Skeletal muscle satellite cell (primary cell): Measurements from ENCODE around the gene NHLRC4.

Source experiments
- H3K27me3 ChIP-seq: 2 replicates; pipeline ENCODE4 v1.7.0; 2013; ENCODE audit warnings: low read length; ENCODE audit not compliant: control insufficient read depth, insufficient read depth
- H3K36me3 ChIP-seq: 2 replicates; pipeline ENCODE4 v1.7.0; 2013; ENCODE audit warnings: mild to moderate bottlenecking, control low read depth, low read length; ENCODE audit not compliant: insufficient read depth
- H3K4me1 ChIP-seq: 2 replicates; pipeline ENCODE4 v1.7.0; 2013; ENCODE audit warnings: low read length; ENCODE audit not compliant: control insufficient read depth, insufficient read depth
- H3K4me2 ChIP-seq: 2 replicates; pipeline ENCODE4 v1.7.0; 2013; ENCODE audit warnings: mild to moderate bottlenecking, low read length
- H3K4me3 ChIP-seq: 2 replicates; pipeline ENCODE4 v1.7.0; 2013; ENCODE audit warnings: low read length
- H3K9ac ChIP-seq: 2 replicates; pipeline ENCODE4 v1.7.0; 2013; ENCODE audit warnings: mild to moderate bottlenecking, low read depth, low read length, moderate library complexity
- H3K9me3 ChIP-seq: replicated peaks from 2 replicates; pipeline ENCODE4 v1.7.0; 2013; ENCODE audit warnings: mild to moderate bottlenecking, control low read depth, low read length

NHLRC4 gene

GRCh38 chr16:557463-558297 lies 9.1 kb upstream of the NHLRC4 start:
- H3K36me3 ChIP-seq = no peaks in the 10 kb centered on the region
- H3K4me3 ChIP-seq = no peak overlapping the region
- peaks cover 25% of the 10 kb centered on the region for H3K4me1 ChIP-seq
- H3K27me3 ChIP-seq = peaks cover 40% of the 10 kb centered on the region
- H3K9ac ChIP-seq = no peak overlapping the region
- no peak overlapping the region for H3K4me2 ChIP-seq
- H3K9me3 ChIP-seq = no peaks in the 10 kb centered on the region

GRCh38 chr16:558298-559020 lies 8.3 kb upstream of the NHLRC4 start:
- peaks cover 25% of the 10 kb centered on the region for H3K4me1 ChIP-seq
- no peaks in the 10 kb centered on the region for H3K36me3 ChIP-seq
- H3K9me3 ChIP-seq = no peaks in the 10 kb centered on the region
- H3K4me2 ChIP-seq = no peak overlapping the region
- H3K9ac ChIP-seq = no peak overlapping the region
- no peak overlapping the region for H3K4me3 ChIP-seq
- peaks cover 41% of the 10 kb centered on the region for H3K27me3 ChIP-seq

DNA sequence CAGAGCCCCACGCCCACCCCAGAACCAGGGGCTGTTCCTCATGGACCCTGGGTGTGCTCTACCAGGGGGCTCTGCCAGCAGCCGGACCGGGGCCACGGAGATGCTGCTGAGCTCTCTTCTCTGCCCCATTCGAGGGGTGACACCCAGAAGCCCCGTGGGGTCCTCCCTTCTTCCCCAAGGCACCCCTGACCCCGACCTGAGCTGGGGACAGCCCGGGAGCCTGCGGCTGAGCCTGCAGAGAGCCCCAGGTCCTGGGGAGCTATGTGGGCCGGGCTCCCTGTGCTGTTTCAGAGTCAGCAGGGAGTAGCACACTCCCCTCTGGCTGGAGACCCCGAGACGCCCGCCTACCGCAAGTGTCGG lies 7.8 kb upstream of the NHLRC4 start:
- H3K4me3 ChIP-seq = no peak overlapping the region
- H3K9me3 ChIP-seq = no peaks in the 10 kb centered on the region
- peaks cover 41% of the 10 kb centered on the region for H3K27me3 ChIP-seq
- H3K4me2 ChIP-seq = no peak overlapping the region
- H3K4me1 ChIP-seq = peaks cover 21% of the 10 kb centered on the region
- H3K36me3 ChIP-seq = no peaks in the 10 kb centered on the region
- H3K9ac ChIP-seq = no peak overlapping the region

DNA sequence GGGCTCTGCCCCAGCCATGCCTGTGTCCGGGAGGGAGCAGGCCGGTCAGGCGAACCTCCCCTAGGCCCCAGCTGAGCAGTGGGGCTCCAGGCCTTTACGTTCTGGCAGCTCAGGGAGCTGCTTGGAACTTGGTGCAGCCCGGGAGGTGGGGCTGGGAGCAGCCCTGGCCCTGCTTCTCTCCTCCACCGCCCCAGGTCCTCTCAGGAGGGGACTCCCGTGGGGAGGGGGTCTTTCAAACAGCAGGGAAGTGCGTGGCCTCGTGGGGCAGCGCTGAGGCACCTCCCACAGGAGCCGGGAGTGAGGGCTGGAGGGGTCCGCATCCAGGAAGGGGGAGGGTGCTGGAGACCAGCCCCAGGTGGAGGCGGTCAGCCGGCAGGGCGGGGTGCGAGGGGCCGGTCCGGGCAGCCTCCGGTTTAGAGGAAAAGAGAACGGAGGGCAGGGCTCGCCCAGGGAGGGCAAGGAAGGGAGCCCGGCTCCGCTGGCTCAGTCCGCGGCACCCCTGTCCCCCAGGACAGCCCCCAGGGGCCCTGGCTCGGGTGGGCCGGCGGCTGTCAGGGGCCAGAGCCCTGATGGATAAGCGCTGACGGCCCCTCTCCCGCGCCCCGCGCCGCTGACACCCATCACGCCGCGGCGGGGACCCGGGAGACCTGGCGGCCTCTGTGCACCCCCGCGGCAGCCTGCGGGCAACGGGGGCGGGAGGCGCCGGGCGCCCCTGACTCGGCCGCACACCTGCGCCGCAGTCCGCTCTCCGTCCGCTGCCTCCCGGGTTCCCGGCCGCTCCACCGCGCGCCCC lies 7.2 kb upstream of the NHLRC4 start:
- peaks cover 41% of the 10 kb centered on the region for H3K27me3 ChIP-seq
- peaks cover 15% of the 10 kb centered on the region for H3K4me1 ChIP-seq

GRCh38 chr16:560204-560700 lies 6.6 kb upstream of the NHLRC4 start, which contains the start of gene PRR35:
Gene PRR35, plus strand, starts transcription at chr16:560394. Its CDS starts 2,901 bp downstream, at chr16:563295.
- no peak within 1 kb of the TSS for H3K4me3 ChIP-seq
- H3K27me3 ChIP-seq = peaks cover 41% of the 10 kb centered on the region
- H3K36me3 ChIP-seq = no peaks in the 10 kb centered on the region
- H3K9ac ChIP-seq = no peak within 1 kb of the TSS
- H3K4me1 ChIP-seq = peaks cover 9% of the 10 kb centered on the region
- no peaks in the 10 kb centered on the region for H3K9me3 ChIP-seq
- H3K4me2 ChIP-seq = no peak within 1 kb of the TSS

More for the DNA sequence above, 7.2 kb upstream of the NHLRC4 start:
- Histone ChIP-seq H3K9me3 (no peaks in the 10 kb centered on the region), H3K9ac (no peak overlapping the region), H3K36me3 (no peaks in the 10 kb centered on the region), H3K4me3 (no peak overlapping the region), H3K4me2 (no peak overlapping the region)

GRCh38 chr16:560701-561412 lies 5.9 kb upstream of the NHLRC4 start:
- Histone ChIP-seq H3K4me1 (peaks cover 2% of the 10 kb centered on the region), H3K4me3 (no peak overlapping the region), H3K9ac (no peak overlapping the region), H3K4me2 (no peak overlapping the region), H3K9me3 (no peaks in the 10 kb centered on the region), H3K27me3 (peaks cover 41% of the 10 kb centered on the region), H3K36me3 (no peaks in the 10 kb centered on the region)

GRCh38 chr16:561413-561794 lies 5.4 kb upstream of the NHLRC4 start:
- Histone ChIP-seq H3K9me3 (no peaks in the 10 kb centered on the region), H3K27me3 (peaks cover 41% of the 10 kb centered on the region), H3K4me3 (no peak overlapping the region), H3K4me1 (no peaks in the 10 kb centered on the region), H3K9ac (no peak overlapping the region), H3K4me2 (no peak overlapping the region), H3K36me3 (no peaks in the 10 kb centered on the region)

- no peak overlapping the region for H3K4me3 ChIP-seq
- H3K4me1 ChIP-seq = no peaks in the 10 kb centered on the region
- H3K4me2 ChIP-seq = no peak overlapping the region
- no peak overlapping the region for H3K9ac ChIP-seq
- H3K9me3 ChIP-seq = no peaks in the 10 kb centered on the region
- peaks cover 41% of the 10 kb centered on the region for H3K27me3 ChIP-seq
- no peaks in the 10 kb centered on the region for H3K36me3 ChIP-seq
Observed at GRCh38 chr16:561957-562938, 4.6 kb upstream of the NHLRC4 start.

DNA sequence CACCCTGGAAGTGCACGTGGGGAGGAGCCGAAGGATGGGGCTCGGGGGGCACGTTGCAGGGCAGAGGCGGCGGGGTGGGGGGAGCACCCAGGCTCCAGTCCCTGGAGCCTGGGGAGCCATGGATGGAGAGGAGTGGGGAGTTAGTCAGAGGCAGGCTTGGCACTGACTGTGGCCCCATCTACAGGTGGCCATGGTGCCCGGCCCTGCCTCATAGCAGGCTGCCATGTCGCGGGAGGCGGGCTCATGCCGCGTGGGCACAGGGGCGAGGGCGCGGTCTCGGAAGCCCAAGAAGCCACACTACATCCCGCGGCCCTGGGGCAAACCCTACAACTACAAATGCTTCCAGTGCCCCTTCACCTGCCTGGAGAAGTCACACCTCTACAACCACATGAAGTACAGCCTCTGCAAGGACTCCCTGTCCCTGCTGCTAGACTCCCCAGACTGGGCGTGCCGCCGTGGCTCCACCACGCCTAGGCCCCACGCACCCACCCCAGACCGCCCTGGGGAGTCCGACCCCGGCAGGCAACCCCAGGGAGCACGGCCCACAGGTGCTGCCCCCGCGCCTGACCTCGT lies 3.6 kb upstream of the NHLRC4 start:
- Histone ChIP-seq H3K36me3 (no peaks in the 10 kb centered on the region), H3K4me3 (no peak overlapping the region), H3K4me2 (no peak overlapping the region), H3K27me3 (peaks cover 37% of the 10 kb centered on the region), H3K4me1 (no peaks in the 10 kb centered on the region), H3K9me3 (no peaks in the 10 kb centered on the region), H3K9ac (no peak overlapping the region)
